A549 treated with AZD9567 at 1 μM for 4 hours (cell line): ENCODE measurements around the gene NFS1. TPM values are rescaled to one million over a fixed set of nuclear protein-coding genes. Genes with fewer than 3 reads are reported as not detected.

ENCODE experiments used
- total RNA-seq: library from RNA; stranded (reverse); fragments of 200-300 nt; extraction: Qiagen RNA extraction; gene quantifications from 5 replicates; pipeline ENCODE4 v1.2.3, GENCODE V29; 2022; ENCODE audit not compliant: insufficient read depth

NFS1 gene
- 36.3 to 44.4 TPM (median 39.4 TPM) in 5 replicates for total RNA-seq

GRCh38 chr20:35699127-35699956, at the start of gene NFS1, which contains the start of gene ROMO1:
TSS of gene NFS1 (minus strand) at chr20:35699352. CDS start at chr20:35699288, 64 bp downstream.
TSS of gene ROMO1 (plus strand) at chr20:35699405. CDS start at chr20:35699633, 228 bp downstream.

GRCh38 chr20:35741892-35742740, 43.0 kb upstream of the NFS1 start, which contains the start of gene RBM39:
TSS of gene RBM39 (minus strand) at chr20:35742260. CDS start at chr20:35740874, 1,386 bp downstream.

DNA sequence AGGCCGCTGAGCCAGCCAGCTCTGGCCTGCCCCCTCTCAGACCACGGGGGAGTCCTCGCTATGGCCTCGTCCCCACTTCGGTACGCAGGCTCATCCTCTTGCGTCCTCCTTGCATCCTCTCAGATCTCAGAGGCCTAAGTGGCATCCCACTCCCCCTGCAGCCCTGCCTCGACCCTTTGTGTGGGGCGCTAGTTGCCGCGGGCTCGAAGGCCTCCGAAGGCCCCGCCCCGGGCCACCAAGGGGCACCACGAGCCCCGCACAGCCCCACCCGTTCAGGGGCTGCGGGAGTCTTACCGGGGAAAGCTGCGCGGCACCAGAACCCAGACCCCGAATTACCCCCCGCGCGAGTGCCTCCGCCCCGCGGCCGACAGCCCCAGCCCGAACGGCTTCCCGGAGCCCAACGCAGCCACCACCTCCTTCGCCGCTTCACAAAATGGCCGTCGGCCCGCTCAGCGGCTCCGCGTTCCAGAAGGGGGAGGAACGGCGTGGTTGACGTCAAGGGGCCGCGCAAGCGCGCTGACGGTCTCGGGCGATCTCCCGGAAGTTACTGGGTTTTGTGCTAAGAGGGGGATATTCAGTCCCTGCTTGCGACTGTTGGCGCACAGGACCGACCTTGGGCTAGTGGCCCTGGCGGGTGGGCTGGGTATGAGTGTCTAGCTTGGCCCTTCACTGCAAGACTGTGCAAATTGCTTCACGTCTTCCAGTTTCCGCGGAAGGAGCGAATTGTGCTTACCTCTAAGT, 34.5 kb downstream of the NFS1 start, which contains the start of the genes CPNE1 and RBM12:
CPNE1 (minus strand) TSS at position 435 of the 741 bp plus-strand sequence. CDS start 31,977 bp downstream, outside the sequence.
RBM12 (minus strand) TSS at position 435 of the 741 bp plus-strand sequence. CDS start 9,578 bp downstream, outside the sequence.

Other genes starting within 250 kb of the NFS1 start
- gene CEP250, start 243.8 kb downstream of the NFS1 start, total RNA-seq = 23.3 to 31.2 TPM (median 28.7 TPM) in 5 replicates
- not detected in 5 replicates for gene C20orf173, start 169.7 kb downstream of the NFS1 start, total RNA-seq
- gene ERGIC3, start 157.3 kb downstream of the NFS1 start, total RNA-seq = 235 to 256 TPM (median 242 TPM) in 5 replicates
- gene SPAG4, start 83.5 kb downstream of the NFS1 start, total RNA-seq = 3.6 to 10.6 TPM (median 5.0 TPM) in 5 replicates
- gene CPNE1, start 34.5 kb downstream of the NFS1 start, total RNA-seq = 203 to 231 TPM (median 226 TPM) in 5 replicates
- 77.3 to 99.4 TPM (median 81.1 TPM) in 5 replicates for gene RBM12, start 34.5 kb downstream of the NFS1 start, total RNA-seq
- 362 to 399 TPM (median 378 TPM) in 5 replicates for gene ROMO1, start 53 bp upstream of the NFS1 start, total RNA-seq
- 166 to 193 TPM (median 186 TPM) in 5 replicates for gene RBM39, start 42.9 kb upstream of the NFS1 start, total RNA-seq
- gene PHF20, start 72.7 kb upstream of the NFS1 start, total RNA-seq = 28.5 to 32.0 TPM (median 30.4 TPM) in 5 replicates